OCI-LY1 (cell line): ENCODE data around the gene NFIB.

Experiments used
- H2AFZ ChIP-seq: fragments of 200-600 bp; sonication (generic), shearing (Covaris generic); 2 replicates; pipeline ENCODE4 v1.6.0; 2014; ENCODE audit warnings: antibody characterized with exemption, mild to moderate bottlenecking, low read length
- H3F3A ChIP-seq: fragments of 200-600 bp; sonication (generic), shearing (Covaris generic); 2 replicates; pipeline ENCODE4 v1.6.0; 2014; ENCODE audit warnings: mild to moderate bottlenecking, antibody characterized with exemption, low read length, moderate library complexity; ENCODE audit not compliant: insufficient read depth
- H3K27ac ChIP-seq: fragments of 200-600 bp; sonication (generic); 2 replicates; pipeline ENCODE4 v1.5.1; 2014; ENCODE audit warnings: low read length, mixed run types, mild to moderate bottlenecking, low read depth; ENCODE audit not compliant: poor library complexity, severe bottlenecking
- H3K27me3 ChIP-seq: fragments of 200-600 bp; sonication (generic); 2 replicates; pipeline ENCODE4 v1.6.0; 2014; ENCODE audit warnings: antibody characterized with exemption, mild to moderate bottlenecking, low read length, moderate library complexity; ENCODE audit not compliant: insufficient read depth
- H3K36me3 ChIP-seq: fragments of 200-600 bp; sonication (generic); 2 replicates; pipeline ENCODE4 v1.6.1; 2014; ENCODE audit warnings: mild to moderate bottlenecking, antibody characterized with exemption, low read length, moderate library complexity, mixed read lengths; ENCODE audit not compliant: insufficient read depth
- H3K4me1 ChIP-seq: fragments of 200-600 bp; sonication (generic); 2 replicates; pipeline ENCODE4 v1.5.1; 2014; ENCODE audit warnings: mild to moderate bottlenecking, low read length, moderate library complexity; ENCODE audit not compliant: insufficient read depth, severe bottlenecking
- H3K4me2 ChIP-seq: fragments of 200-600 bp; sonication (generic), shearing (Covaris generic); 2 replicates; pipeline ENCODE4 v1.6.1; 2014; ENCODE audit warnings: low read length
- H3K4me3 ChIP-seq: fragments of 200-600 bp; sonication (generic); 2 replicates; pipeline ENCODE4 v1.5.1; 2014; ENCODE audit warnings: low read length, low read depth, mild to moderate bottlenecking, mixed read lengths; ENCODE audit not compliant: poor library complexity, severe bottlenecking
- H3K79me2 ChIP-seq: fragments of 200-600 bp; shearing (Covaris generic); 2 replicates; pipeline ENCODE4 v1.6.1; 2016; ENCODE audit warnings: mixed run types, low read length, mixed read lengths; ENCODE audit not compliant: insufficient read depth
- H3K9ac ChIP-seq: fragments of 200-600 bp; sonication (generic), shearing (Covaris generic); 2 replicates; pipeline ENCODE4 v1.6.1; 2014; ENCODE audit warnings: mild to moderate bottlenecking, low read length, mixed read lengths
- H3K9me2 ChIP-seq: fragments of 200-600 bp; sonication (generic), shearing (Covaris generic); 2 replicates; pipeline ENCODE4 v1.6.1; 2014; ENCODE audit warnings: low read depth, mild to moderate bottlenecking, low read length, mixed read lengths
- H3K9me3 ChIP-seq: fragments of 200-600 bp; shearing (Covaris generic); 2 replicates; pipeline ENCODE4 v1.6.1; 2014; ENCODE audit warnings: low read length, mixed read lengths
- H4K20me1 ChIP-seq: fragments of 200-600 bp; sonication (generic), shearing (Covaris generic); 2 replicates; pipeline ENCODE4 v1.6.0; 2016; ENCODE audit warnings: mild to moderate bottlenecking, low read length; ENCODE audit not compliant: insufficient read depth
- CTCF ChIP-seq: fragments of 200-600 bp; sonication (generic), shearing (Covaris generic); IDR thresholded peaks from 2 replicates; pipeline ENCODE4 v1.5.1; 2017; ENCODE audit warnings: mild to moderate bottlenecking, antibody characterized with exemption, low read length, moderate library complexity, mixed read lengths
- EZH2 ChIP-seq: fragments of 200-600 bp; sonication (generic), shearing (Covaris generic); IDR thresholded peaks from 2 replicates; pipeline ENCODE4 v1.8.0; 2017; ENCODE audit warnings: borderline replicate concordance, mixed run types, mild to moderate bottlenecking, antibody characterized with exemption, low read length, moderate library complexity, mixed read lengths

Gene NFIB

GRCh38 chr9:14345354-14346230 is 31.7 kb upstream of the NFIB start:
- Histone ChIP-seq H3K36me3 (no peaks in the 10 kb centered on the region), H3K4me1 (no peaks in the 10 kb centered on the region), H3K4me3 (no peak overlapping the region), H3K4me2 (no peak overlapping the region), H3K9ac (no peak overlapping the region), H3K79me2 (no peaks in the 10 kb centered on the region), H3K27me3 (0 out of 2 replicates have a peak, but pooled peaks cover 3% of the 10 kb centered on the region), H3K9me2 (no peaks in the 10 kb centered on the region), H4K20me1 (no peaks in the 10 kb centered on the region), H3F3A (no peaks in the 10 kb centered on the region), H3K27ac (no peak overlapping the region), H2AFZ (no peak overlapping the region), H3K9me3 (no peaks in the 10 kb centered on the region)
- TF ChIP-seq EZH2 (no peak), CTCF (no peak)

- Histone ChIP-seq H3K9ac (no peak overlapping the region), H3K27me3 (0 out of 2 replicates have a peak, but pooled peaks cover 3% of the 10 kb centered on the region), H3K9me2 (no peaks in the 10 kb centered on the region), H3K79me2 (no peaks in the 10 kb centered on the region), H3K4me1 (no peaks in the 10 kb centered on the region), H4K20me1 (no peaks in the 10 kb centered on the region), H3K4me3 (no peak overlapping the region), H3K36me3 (no peaks in the 10 kb centered on the region), H3K9me3 (no peaks in the 10 kb centered on the region), H2AFZ (no peak overlapping the region), H3K4me2 (no peak overlapping the region), H3K27ac (no peak overlapping the region), H3F3A (no peaks in the 10 kb centered on the region)
- no peak for TF ChIP-seq EZH2
- no peak for TF ChIP-seq CTCF
Observed at GRCh38 chr9:14344941-14345353, 31.0 kb upstream of the NFIB start.

DNA sequence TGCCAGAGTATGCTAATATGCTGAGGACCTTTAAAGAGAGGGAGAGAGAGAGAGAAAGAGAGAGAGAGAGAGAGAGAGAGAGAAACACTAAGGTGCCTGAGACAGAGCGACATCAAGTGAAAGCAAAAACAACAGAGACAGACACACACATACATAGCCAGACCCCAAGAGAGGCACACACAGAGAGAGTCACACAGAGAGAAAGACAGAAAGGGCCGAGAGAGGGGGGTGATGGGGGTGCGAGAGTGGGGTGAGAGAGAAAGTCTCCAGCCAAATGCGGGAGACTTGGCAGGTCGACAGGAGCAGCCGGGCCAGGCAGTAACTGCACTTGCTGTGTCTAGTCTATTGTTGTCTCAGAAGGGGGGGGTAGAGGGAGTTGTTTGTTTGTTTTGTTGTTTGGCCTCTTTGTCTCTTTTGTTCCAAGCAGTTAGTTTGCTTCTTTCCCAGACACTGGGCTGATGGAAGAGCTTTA is 30.1 kb upstream of the NFIB start:
- no peak overlapping the region for H2AFZ ChIP-seq
- H3F3A ChIP-seq: no peaks in the 10 kb centered on the region
- TF ChIP-seq EZH2 (no peak), CTCF (no peak)
- no peak overlapping the region for H3K9ac ChIP-seq
- H4K20me1 ChIP-seq: no peaks in the 10 kb centered on the region
- H3K9me2 ChIP-seq: no peaks in the 10 kb centered on the region
- H3K36me3 ChIP-seq: no peaks in the 10 kb centered on the region
- no peak overlapping the region for H3K27ac ChIP-seq
- H3K4me3 ChIP-seq: no peak overlapping the region
- H3K4me1 ChIP-seq: no peaks in the 10 kb centered on the region
- H3K9me3 ChIP-seq: no peaks in the 10 kb centered on the region
- H3K4me2 ChIP-seq: no peak overlapping the region
- 0 out of 2 replicates have a peak, but pooled peaks cover 3% of the 10 kb centered on the region for H3K27me3 ChIP-seq
- no peaks in the 10 kb centered on the region for H3K79me2 ChIP-seq
